ENCODE measurements around the gene TRAPPC6A.

The TRAPPC6A gene

DNA sequence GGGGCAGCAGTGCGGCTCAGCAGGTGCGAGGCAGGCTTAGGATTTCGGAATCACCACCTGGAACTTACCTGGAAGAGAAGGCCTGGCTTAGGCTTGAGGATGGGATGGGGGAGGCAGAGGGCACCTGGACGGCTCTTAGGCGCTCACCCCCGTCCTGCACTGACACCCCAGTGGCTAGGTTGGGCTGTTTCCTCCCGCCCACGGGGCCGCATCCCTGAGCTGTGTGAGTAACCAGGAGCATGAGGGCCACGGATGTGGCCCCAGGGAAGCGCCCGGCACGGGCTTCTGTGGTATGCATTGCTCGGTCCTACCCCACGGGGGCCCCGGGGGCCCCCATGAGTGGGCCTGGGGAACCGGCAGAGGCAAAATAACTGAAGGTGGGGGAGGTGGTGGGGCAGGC, 14.9 kb downstream of the TRAPPC6A start:
- DNase-seq, result no peak

GRCh38 chr19:45162608-45163143, 15.4 kb downstream of the TRAPPC6A start:
- no peak for DNase-seq

GRCh38 chr19:45161738-45162607, 16.1 kb downstream of the TRAPPC6A start:
- no peak for DNase-seq

DNA sequence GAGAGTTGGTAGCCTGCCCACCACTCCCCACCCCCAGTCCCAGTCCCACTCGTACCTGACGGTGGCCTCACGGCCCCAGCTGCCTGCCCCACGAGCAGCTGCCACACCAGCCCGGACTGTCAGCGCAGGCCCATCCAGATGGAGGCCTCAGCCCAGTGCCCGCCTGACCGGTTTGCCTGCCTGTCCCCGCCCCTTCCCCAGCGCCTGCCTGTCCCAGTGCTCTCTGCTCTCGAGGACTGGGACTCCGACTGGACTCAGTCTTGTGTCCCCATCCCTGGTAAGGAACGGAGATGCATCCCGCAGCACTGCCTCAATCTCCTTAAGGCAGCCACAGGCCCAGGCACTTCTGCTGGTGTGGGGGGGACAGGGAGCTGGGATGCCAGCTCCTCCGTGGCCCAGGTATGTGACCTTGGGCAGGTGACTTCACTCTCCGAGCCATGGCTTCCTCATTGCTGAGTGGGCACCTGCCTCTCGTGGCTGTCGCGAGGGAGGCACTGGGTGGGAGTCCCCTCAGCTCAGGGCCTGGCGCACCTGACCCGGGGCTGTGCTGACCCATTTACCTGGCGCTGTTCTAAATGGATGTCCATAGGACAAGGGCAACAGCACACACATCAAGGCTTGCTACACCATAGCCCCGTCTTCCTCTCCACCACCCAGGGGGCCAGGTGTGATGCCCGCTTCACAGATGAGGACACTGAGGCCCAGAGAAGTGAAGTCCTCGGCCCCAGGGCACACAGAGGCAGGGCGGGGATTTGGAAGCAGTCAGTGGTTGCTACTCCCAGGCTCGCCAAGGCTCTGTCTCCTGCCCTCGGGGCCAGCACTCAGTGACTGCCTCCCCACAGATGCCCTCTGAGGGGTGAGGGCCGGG, 16.9 kb downstream of the TRAPPC6A start, which contains the start of gene NKPD1:
Gene NKPD1, minus strand, starts transcription at position 113 of the 868 bp plus-strand sequence. CDS start 832 bp downstream, outside the sequence.
- no peak for DNase-seq

GRCh38 chr19:45159971-45160324, 18.1 kb downstream of the TRAPPC6A start:
- no peak for DNase-seq

DNA sequence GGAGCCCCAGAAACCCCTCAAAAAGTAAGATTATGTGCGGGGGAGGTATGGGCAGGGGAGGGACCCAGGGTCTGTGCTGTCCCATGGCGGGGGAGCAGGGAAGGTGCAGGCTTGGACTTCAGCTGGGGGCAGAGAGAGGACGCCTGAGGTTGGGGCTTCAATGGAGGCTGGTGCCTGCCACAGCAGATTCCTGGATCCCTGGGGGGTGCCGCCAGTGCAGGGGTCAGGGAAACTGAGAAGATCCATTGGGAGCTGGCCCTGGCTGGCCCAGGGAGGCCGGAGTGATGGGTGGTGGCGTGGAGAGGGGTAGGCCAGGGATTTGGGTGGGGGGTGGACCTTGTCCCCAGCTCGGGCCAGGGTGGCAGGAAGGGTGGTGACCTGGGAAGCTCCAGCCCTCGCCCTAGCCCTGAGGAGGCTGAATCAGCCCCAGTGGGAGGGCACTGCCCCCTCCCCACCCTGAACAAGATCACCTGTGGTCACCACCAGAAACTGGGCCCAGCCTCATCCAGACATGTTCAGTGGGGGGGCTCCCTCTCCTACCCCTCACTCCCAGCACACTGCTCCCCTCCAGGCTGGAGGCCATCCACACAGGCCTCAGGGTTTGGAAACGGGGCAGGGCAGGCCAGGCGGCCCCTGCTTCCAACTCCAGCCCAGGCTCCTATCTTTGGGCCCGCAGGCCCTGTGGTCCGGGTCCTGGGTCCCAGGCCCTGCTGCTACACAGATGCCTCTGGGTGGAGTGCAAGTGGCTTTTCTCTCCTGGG, 18.6 kb downstream of the TRAPPC6A start:
- no peak for DNase-seq

DNA sequence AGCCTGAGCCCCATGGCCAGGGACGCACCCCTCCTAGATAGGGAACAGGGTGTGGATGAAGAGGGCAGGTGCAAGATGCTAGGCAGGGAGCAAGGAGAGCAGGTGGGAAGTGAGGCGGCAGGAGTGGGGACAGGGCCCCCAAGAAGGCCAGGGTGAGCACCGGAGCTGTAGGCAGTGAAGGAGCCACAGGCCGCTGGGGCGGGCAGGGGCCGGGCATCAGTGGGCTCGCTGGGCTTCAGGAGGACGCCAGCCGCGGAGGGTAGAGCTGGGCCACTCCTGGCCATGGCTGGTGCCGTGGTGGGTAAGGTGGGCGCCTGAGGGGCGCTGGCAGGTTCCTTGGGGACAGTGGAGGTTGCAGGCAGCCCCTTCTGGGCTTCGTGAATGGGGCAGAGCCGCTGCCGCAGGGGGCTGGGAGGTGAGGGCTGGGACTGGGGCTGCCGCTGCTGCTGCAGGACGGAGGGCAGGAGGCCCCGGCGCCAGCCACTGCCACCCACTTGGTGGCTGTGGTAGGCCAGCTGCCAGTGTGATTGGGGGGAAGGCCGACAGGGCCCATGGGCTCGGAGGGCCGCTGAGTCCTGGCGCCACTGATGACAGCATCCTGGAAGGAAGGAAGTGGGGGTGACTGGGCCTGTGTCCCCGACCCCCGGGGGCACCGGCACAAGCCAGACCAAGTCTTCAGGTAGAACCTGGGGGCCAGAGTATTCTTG, 19.4 kb downstream of the TRAPPC6A start:
- no peak for DNase-seq

- no peak for DNase-seq
Observed at GRCh38 chr19:45156751-45157150, 21.3 kb downstream of the TRAPPC6A start.

GRCh38 chr19:45156011-45156630, 21.9 kb downstream of the TRAPPC6A start:
- no peak for DNase-seq

GRCh38 chr19:45154064-45154827, 23.8 kb downstream of the TRAPPC6A start:
- DNase-seq, result peak; percentile 66

- DNase-seq, result no peak
Observed at GRCh38 chr19:45153339-45154063, 24.5 kb downstream of the TRAPPC6A start.

DNA sequence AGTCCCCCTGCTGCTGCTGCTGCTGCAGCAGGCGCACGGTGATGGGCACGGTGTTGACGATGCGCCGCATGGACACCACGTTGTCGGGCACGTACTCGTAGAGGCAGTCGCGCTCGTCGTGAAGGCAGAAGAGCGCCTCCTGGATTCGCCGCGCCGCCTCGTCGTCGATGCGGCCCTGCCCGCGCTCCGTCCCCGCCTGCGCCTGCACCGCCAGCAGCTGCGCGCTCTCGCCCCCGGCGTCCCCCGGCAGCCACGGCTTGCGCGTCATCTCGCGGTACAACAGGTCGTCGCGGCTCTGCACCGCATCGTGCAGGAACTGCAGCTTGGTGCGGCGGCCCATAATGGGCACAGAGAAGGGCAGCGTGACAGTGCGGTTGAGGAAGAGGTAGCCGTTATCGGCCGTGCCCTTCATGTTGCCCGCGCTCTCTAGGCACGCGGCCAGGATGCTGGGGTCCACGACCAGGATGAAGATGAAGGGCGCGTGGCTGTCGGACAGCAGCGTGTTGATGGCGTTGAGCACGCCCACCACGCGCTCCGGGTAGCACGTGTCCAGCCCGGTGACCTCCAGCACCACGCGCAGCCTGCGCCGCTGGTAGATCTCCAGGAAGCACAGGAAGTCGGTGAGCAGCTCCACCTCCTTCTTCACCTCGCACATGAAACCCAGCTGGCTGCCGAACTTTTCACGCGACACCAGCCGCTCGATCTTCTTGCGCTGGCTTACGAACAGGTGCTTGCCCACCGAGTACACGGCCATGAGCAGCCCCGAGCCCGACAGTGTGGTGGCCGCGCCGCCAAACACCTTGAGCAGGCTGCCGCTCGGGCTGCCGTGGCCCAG, 25.3 kb downstream of the TRAPPC6A start:
- peak; percentile 48 for DNase-seq

GRCh38 chr19:45151821-45152503, 26.1 kb downstream of the TRAPPC6A start:
- DNase-seq, result no peak

GRCh38 chr19:45151320-45151719, 26.7 kb downstream of the TRAPPC6A start:
- no peak for DNase-seq

DNA sequence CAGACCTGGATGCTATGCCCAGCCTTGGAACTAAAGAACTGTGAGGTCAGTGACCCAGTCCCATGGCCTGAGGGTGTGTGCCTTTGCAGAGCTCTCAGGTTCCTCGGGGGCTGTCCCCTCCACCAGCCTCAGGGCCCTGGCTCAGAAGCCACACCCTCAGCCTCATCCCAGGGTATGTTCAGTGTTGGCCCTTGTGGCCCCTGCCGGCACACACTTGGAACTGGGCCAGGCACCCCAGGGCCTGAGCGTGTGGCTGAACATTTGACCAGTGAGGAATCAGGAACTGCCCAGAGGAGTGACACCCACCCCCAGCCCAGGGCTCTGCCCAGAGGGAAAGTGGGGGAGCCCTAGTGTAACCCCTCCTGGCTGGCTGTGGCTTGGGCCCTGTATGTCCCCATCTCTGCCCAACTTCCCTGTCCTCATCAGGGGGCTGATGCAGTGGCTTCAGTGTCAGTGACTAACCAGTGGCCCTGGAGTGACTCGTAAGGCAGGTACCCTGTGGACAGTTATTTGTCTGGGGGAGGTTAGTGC, 27.2 kb downstream of the TRAPPC6A start:
- DNase-seq, result no peak

- DNase-seq, result no peak
Observed at GRCh38 chr19:45150180-45150579, 27.9 kb downstream of the TRAPPC6A start.

DNA sequence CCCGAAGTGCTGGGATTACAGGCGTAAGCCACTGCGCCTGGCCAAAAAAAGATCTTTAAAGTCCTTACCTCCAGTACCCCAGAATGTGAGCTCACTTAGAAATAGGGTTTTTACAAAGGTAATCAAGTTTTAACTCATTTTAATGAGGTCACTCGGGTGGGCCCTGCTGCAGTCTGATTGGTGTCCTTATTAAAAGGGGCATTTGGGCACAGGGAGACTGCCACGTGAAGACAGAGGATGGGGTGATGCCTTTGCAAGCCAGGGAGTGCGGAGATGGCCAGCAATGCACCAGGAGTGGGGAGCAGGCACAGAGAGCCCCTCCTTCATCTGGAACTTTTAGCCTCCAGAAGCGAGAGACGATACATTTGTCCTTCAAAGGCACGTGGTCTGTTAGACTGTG, 28.9 kb downstream of the TRAPPC6A start:
- no peak for DNase-seq

All from fibroblast of skin of back (primary cell).